Panc1 (cell line): ENCODE measurements around the gene KRTAP5-1.

Experiments used
- CTCF ChIP-seq: fragments of 450-650 bp; IDR thresholded peaks from 2 replicates; pipeline ENCODE4 v1.5.1; 2017; ENCODE audit warnings: mild to moderate bottlenecking
- POLR2AphosphoS5 ChIP-seq: IDR thresholded peaks from 2 replicates; pipeline ENCODE4 v1.6.1; 2012; ENCODE audit warnings: mild to moderate bottlenecking, low read depth, low read length, moderate library complexity
- TF ChIP-seq, protein P1 (sequence below), 2 experiments: IDR thresholded peaks; 2 replicates each; pipeline ENCODE4 v1.6.1; 2011 to 2012; ENCODE audit warnings: low read depth in 2 of 2, control low read depth in 1 of 2, low read length in 1 of 2, mild to moderate bottlenecking in 1 of 2, moderate library complexity in 1 of 2; ENCODE audit not compliant: insufficient read depth in 1 of 2

DNA sequence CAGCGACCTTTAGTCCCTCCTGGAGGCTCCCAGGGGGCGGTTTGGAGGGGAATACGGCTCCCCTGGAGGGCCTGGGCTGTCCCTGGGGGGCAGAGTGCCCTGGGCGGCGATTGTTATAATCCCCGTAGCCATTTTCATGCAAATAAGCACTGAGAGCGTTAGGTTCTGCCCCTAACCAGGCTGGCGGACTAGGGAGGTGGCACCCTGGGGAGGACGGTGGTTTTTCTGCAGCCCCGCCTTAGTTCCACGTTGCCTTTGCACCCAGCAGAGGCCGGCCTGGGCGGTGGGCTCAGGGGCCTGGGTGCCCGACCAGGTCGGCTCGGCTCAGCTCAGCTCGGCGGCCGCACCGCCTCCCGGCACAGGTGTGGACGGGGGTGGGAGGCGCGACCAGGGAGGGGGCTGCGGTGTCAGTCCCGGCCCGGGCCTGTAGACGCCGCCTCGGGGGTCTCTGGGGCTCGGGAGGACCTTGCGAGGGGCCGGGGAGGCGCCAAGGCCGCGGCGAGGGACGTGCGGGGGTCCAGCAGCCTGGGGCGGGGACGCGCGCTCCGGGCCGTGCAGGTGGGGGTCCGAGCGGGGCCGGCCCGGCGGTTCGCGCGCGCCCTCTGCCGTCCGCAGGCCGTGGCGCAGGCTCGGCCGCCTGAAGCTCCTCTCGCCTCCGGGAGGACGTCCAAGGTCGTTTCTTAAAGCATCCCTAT is 10.7 kb downstream of the KRTAP5-1 start:
- TF ChIP-seq, protein P1, sequence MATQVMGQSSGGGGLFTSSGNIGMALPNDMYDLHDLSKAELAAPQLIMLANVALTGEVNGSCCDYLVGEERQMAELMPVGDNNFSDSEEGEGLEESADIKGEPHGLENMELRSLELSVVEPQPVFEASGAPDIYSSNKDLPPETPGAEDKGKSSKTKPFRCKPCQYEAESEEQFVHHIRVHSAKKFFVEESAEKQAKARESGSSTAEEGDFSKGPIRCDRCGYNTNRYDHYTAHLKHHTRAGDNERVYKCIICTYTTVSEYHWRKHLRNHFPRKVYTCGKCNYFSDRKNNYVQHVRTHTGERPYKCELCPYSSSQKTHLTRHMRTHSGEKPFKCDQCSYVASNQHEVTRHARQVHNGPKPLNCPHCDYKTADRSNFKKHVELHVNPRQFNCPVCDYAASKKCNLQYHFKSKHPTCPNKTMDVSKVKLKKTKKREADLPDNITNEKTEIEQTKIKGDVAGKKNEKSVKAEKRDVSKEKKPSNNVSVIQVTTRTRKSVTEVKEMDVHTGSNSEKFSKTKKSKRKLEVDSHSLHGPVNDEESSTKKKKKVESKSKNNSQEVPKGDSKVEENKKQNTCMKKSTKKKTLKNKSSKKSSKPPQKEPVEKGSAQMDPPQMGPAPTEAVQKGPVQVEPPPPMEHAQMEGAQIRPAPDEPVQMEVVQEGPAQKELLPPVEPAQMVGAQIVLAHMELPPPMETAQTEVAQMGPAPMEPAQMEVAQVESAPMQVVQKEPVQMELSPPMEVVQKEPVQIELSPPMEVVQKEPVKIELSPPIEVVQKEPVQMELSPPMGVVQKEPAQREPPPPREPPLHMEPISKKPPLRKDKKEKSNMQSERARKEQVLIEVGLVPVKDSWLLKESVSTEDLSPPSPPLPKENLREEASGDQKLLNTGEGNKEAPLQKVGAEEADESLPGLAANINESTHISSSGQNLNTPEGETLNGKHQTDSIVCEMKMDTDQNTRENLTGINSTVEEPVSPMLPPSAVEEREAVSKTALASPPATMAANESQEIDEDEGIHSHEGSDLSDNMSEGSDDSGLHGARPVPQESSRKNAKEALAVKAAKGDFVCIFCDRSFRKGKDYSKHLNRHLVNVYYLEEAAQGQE (IDR thresholded peaks at IDR 0.05; ENCODE audit: insufficient read depth in 1 of 2, low read depth in 2 of 2, low read length in 1 of 2), result no peak
- TF ChIP-seq POLR2AphosphoS5 (no peak), CTCF (peak; percentile 100)
